SK-N-SH (cell line): ENCODE results near the gene RASGRF2.

Source experiments
- ELF1 ChIP-seq: IDR thresholded peaks from 2 replicates; pipeline ENCODE4 v1.4.0; 2012
- GABPA ChIP-seq: IDR thresholded peaks from 2 replicates; pipeline ENCODE4 v1.4.0; 2012; ENCODE audit warnings: low read depth, mild to moderate bottlenecking
- RXRA ChIP-seq: IDR thresholded peaks from 2 replicates; pipeline ENCODE4 v1.4.0; 2012; ENCODE audit warnings: low read depth, mild to moderate bottlenecking, borderline replicate concordance

DNA sequence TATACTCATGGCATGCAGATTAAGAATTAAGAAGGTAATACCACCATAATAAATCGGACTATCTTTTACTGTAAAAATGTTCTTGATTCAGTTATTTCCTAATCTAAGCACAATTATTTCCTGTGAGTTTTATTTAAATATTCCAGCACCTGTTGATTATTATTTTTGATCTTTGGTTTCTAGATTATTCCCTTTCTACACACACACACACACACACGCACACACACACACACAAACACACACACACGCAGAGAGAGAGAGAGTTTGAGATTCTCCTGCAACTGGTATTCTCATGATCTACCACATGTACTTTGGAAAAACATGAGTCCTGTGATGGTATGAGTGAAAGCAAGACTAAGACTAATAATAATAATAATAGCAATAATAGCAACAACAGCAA is 256.0 kb downstream of the RASGRF2 start:
- TF ChIP-seq ELF1 (no peak), RXRA (no peak), GABPA (no peak)
